GM12864 (cell line): ENCODE measurements around the gene PLEKHH1.

Source experiments
- DNase-seq: peaks from one replicate; pipeline ENCODE4 v3.0.0-alpha.2; 2011; ENCODE audit warnings: low read depth
- H3K4me3 ChIP-seq: 2 replicates; pipeline ENCODE4 v1.5.1; 2011; ENCODE audit warnings: mild to moderate bottlenecking, low read depth, low read length, control low read depth
- TF ChIP-seq, protein P1 (sequence below): IDR thresholded peaks from 2 replicates; pipeline ENCODE4 v1.5.1; 2011; ENCODE audit warnings: low read depth, mild to moderate bottlenecking, moderate library complexity, low read length, control low read depth, inconsistent platforms; ENCODE audit errors: missing control alignments

PLEKHH1 gene

GRCh38 chr14:67551123-67551522 is 18.0 kb downstream of the PLEKHH1 start:
- DNase-seq: no peak
- no peak overlapping the region for H3K4me3 ChIP-seq
- TF ChIP-seq, protein P1, sequence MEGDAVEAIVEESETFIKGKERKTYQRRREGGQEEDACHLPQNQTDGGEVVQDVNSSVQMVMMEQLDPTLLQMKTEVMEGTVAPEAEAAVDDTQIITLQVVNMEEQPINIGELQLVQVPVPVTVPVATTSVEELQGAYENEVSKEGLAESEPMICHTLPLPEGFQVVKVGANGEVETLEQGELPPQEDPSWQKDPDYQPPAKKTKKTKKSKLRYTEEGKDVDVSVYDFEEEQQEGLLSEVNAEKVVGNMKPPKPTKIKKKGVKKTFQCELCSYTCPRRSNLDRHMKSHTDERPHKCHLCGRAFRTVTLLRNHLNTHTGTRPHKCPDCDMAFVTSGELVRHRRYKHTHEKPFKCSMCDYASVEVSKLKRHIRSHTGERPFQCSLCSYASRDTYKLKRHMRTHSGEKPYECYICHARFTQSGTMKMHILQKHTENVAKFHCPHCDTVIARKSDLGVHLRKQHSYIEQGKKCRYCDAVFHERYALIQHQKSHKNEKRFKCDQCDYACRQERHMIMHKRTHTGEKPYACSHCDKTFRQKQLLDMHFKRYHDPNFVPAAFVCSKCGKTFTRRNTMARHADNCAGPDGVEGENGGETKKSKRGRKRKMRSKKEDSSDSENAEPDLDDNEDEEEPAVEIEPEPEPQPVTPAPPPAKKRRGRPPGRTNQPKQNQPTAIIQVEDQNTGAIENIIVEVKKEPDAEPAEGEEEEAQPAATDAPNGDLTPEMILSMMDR: no peak

- TF ChIP-seq, protein P1: no peak
- no peak overlapping the region for H3K4me3 ChIP-seq
- DNase-seq: no peak
These were observed 18.9 kb downstream of the PLEKHH1 start for GRCh38 chr14:67551940-67552339.

- no peak overlapping the region for H3K4me3 ChIP-seq
- TF ChIP-seq, protein P1: no peak
- no peak for DNase-seq
These were observed 20.5 kb downstream of the PLEKHH1 start for GRCh38 chr14:67553547-67553946.

GRCh38 chr14:67554341-67554740 is 21.3 kb downstream of the PLEKHH1 start:
- TF ChIP-seq, protein P1: no peak
- H3K4me3 ChIP-seq: no peak overlapping the region
- DNase-seq: no peak

DNA sequence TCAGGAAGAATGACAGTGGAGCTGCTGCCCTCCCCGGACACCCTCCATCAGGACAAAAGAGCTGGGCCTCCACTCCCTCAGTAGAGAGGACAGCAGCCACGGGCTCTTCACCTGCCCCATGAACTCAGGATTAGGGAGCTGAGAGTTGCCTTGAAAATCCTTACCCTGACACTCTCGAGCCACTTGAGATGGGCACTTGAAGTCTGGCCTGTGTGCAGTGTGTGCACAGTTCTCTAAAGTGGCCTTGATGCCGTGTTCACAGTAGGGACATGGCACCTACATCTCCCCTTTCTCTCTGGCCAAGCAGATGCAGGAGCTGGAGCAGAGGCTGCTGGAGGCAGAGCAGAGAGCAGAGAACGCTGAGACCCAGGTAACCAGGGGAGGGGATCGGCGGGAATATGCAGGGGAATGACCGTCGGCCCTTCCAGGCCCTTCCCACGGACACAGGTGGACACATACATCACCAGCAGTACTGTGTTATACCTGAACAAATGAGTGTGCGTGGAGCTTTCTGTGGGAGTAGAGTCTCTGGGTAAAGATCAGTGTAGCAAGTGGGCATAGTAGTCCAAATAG is 22.5 kb downstream of the PLEKHH1 start:
- TF ChIP-seq, protein P1: no peak
- DNase-seq: no peak
- H3K4me3 ChIP-seq: no peak overlapping the region

DNA sequence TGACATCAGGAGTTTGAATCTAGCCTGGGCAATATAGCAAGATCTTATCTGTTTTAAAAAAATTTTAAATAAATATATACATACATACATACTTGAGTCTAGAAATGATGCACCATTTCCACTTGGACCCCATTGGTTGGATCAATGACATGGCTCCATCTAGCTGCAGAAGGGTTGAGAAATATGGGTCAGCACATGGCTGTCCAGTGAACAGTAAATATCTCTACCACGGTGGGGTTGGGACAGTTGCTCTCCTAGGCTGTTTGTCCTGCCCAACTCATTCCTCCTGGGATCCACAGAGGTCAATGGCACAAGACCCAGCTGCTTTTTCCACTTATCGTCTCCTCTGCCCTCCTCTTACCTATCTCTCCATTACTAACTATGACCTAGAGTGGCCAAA is 23.6 kb downstream of the PLEKHH1 start:
- no peak overlapping the region for H3K4me3 ChIP-seq
- DNase-seq: no peak
- TF ChIP-seq, protein P1: no peak

- DNase-seq: no peak
- H3K4me3 ChIP-seq: no peak overlapping the region
- TF ChIP-seq, protein P1: no peak
These were observed 24.0 kb downstream of the PLEKHH1 start for GRCh38 chr14:67557118-67557517.
